Stimulated activated naive CD8-positive, alpha-beta T cell treated with anti-CD3 and anti-CD28 coated beads, Interleukin-15, Interleukin-2, amounts not matched to agents 100 ng/mL and 50 ng/mL, for 24 hours (primary cell): ENCODE results near the gene TARDBP.
"Not testable (repeated sequence)": the region's sequence is repeated elsewhere in the genome, so short reads cannot be mapped to it uniquely, and the experiment has no call there.

Experiments
- H3K27ac Mint-ChIP-seq: one replicate; pipeline ENCODE4 v1.8.0; 2021; ENCODE audit warnings: mild to moderate bottlenecking, mixed read lengths
- H3K27me3 Mint-ChIP-seq: one replicate; pipeline ENCODE4 v1.8.0; 2021; ENCODE audit warnings: mixed read lengths
- H3K36me3 Mint-ChIP-seq: one replicate; pipeline ENCODE4 v1.8.0; 2021; ENCODE audit warnings: low read depth, mixed read lengths
- H3K4me1 Mint-ChIP-seq: one replicate; pipeline ENCODE4 v1.8.0; 2021; ENCODE audit warnings: low read depth, mixed read lengths
- H3K4me3 Mint-ChIP-seq: one replicate; pipeline ENCODE4 v1.8.0; 2021; ENCODE audit warnings: mild to moderate bottlenecking, mixed read lengths
- H3K9me3 Mint-ChIP-seq: one replicate; pipeline ENCODE4 v1.8.0; 2021; ENCODE audit warnings: mixed read lengths

The TARDBP gene

GRCh38 chr1:11026052-11026451 is 13.6 kb downstream of the TARDBP start:
- H3K9me3 Mint-ChIP-seq, result no peaks in the 10 kb centered on the region
- H3K36me3 Mint-ChIP-seq, result peaks cover 63% of the 10 kb centered on the region
- H3K4me3 Mint-ChIP-seq, result no peak overlapping the region
- H3K27me3 Mint-ChIP-seq, result no peaks in the 10 kb centered on the region
- H3K27ac Mint-ChIP-seq, result peak overlapping the region; percentile 2
- H3K4me1 Mint-ChIP-seq, result peaks cover 17% of the 10 kb centered on the region

- H3K4me3 Mint-ChIP-seq, result no peak overlapping the region
- no peak overlapping the region for H3K27ac Mint-ChIP-seq
- H3K27me3 Mint-ChIP-seq, result no peaks in the 10 kb centered on the region
- H3K9me3 Mint-ChIP-seq, result no peaks in the 10 kb centered on the region
- H3K36me3 Mint-ChIP-seq, result peaks cover 55% of the 10 kb centered on the region
- peaks cover 16% of the 10 kb centered on the region for H3K4me1 Mint-ChIP-seq
These were observed 14.4 kb downstream of the TARDBP start for GRCh38 chr1:11026903-11027302.

DNA sequence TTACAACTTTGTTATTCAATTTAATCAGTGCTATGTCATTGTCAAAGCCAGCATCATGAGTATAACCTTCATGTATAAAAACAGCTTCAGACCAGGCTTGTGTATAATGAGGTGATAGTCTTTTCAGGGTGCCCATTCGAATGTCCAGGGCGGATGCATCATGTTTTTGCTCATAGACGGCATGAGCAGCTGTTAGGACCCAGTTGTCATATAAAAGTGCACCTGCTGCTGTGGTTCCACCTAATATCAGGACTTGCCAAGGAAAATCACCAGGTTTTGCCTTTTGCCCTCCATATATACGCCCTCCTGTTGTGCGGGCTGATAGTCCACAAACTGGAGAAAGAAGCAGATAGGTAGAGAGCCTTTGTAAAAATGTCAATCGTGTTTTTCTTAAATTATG is 14.9 kb downstream of the TARDBP start:
- peaks cover 12% of the 10 kb centered on the region for H3K4me1 Mint-ChIP-seq

GRCh38 chr1:11028018-11028417 is 15.6 kb downstream of the TARDBP start:
- H3K4me3 Mint-ChIP-seq, result no peak overlapping the region
- no peaks in the 10 kb centered on the region for H3K9me3 Mint-ChIP-seq
- H3K36me3 Mint-ChIP-seq, result peaks cover 43% of the 10 kb centered on the region
- peaks cover 11% of the 10 kb centered on the region for H3K4me1 Mint-ChIP-seq
- H3K27me3 Mint-ChIP-seq, result no peaks in the 10 kb centered on the region
- H3K27ac Mint-ChIP-seq, result no peak overlapping the region

More for the DNA sequence above, 14.9 kb downstream of the TARDBP start:
- no peaks in the 10 kb centered on the region for H3K9me3 Mint-ChIP-seq
- H3K36me3 Mint-ChIP-seq, result peaks cover 50% of the 10 kb centered on the region
- H3K4me3 Mint-ChIP-seq, result no peak overlapping the region
- H3K27me3 Mint-ChIP-seq, result no peaks in the 10 kb centered on the region
- no peak overlapping the region for H3K27ac Mint-ChIP-seq

GRCh38 chr1:11030865-11031264 is 18.4 kb downstream of the TARDBP start:
- Mint-ChIP-seq H3K36me3 (peaks cover 17% of the 10 kb centered on the region), H3K4me3 (no peak overlapping the region), H3K4me1 (no peaks in the 10 kb centered on the region), H3K9me3 (no peaks in the 10 kb centered on the region), H3K27me3 (no peaks in the 10 kb centered on the region), H3K27ac (no peak overlapping the region)

GRCh38 chr1:11031624-11032262 is 19.3 kb downstream of the TARDBP start:
- Mint-ChIP-seq H3K27ac (no peak overlapping the region), H3K9me3 (no peaks in the 10 kb centered on the region), H3K27me3 (no peaks in the 10 kb centered on the region), H3K4me3 (no peak overlapping the region), H3K4me1 (no peaks in the 10 kb centered on the region), H3K36me3 (peaks cover 9% of the 10 kb centered on the region)

- H3K4me1 Mint-ChIP-seq, H3K27ac Mint-ChIP-seq, H3K27me3 Mint-ChIP-seq, H3K4me3 Mint-ChIP-seq, H3K36me3 Mint-ChIP-seq, H3K9me3 Mint-ChIP-seq: not testable (repeated sequence)
These were observed 24.7 kb downstream of the TARDBP start for GRCh38 chr1:11037019-11037739.

- Mint-ChIP-seq H3K27me3 (no peaks in the 10 kb centered on the region), H3K27ac (no peak overlapping the region), H3K4me3 (no peak overlapping the region), H3K36me3 (no peaks in the 10 kb centered on the region), H3K4me1 (peaks cover 8% of the 10 kb centered on the region), H3K9me3 (no peaks in the 10 kb centered on the region)
These were observed 25.3 kb downstream of the TARDBP start for GRCh38 chr1:11037740-11038182.

DNA sequence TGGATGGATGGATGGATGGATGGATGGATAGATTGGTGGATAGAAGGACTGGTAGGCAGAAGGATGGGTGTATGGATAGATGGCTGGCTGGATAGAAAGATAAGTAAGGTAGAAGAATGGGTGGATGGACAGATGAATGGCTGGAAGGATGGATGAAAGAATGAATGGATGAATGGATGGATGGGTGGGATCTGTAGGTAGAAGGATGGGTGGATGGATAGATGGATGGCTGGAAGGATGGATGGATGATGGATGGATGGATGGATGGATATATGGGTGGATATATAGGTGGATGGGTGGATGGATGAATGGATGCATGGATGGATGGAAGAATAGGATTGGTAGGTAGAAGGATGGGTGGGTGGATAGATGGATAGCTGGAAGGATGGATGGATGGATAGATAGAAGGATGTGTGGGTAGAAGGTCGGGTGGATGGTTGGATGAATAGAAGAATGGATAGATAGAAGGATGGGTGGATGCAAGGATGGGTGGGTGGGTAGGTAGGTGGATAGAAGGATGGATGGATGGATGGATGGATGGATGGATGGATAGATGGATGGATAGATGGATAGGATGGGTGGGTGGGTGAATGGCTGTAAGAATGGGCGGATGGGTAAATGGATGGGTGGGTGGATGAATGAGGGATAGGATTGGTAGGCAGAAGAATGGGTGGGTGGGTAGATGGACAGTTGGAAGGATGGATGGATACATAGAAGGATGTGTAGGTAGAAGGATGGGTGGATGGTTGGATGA is 27.1 kb downstream of the TARDBP start:
- Mint-ChIP-seq H3K27ac (no peak overlapping the region), H3K4me1 (peaks cover 8% of the 10 kb centered on the region), H3K27me3 (no peaks in the 10 kb centered on the region), H3K36me3 (no peaks in the 10 kb centered on the region), H3K9me3 (no peaks in the 10 kb centered on the region), H3K4me3 (no peak overlapping the region)

- H3K4me1 Mint-ChIP-seq, H3K9me3 Mint-ChIP-seq, H3K36me3 Mint-ChIP-seq, H3K4me3 Mint-ChIP-seq, H3K27ac Mint-ChIP-seq, H3K27me3 Mint-ChIP-seq: not testable (repeated sequence)
These were observed 27.6 kb downstream of the TARDBP start for GRCh38 chr1:11040105-11040429.

- Mint-ChIP-seq H3K4me3 (no peak overlapping the region), H3K4me1 (peaks cover 8% of the 10 kb centered on the region), H3K27me3 (no peaks in the 10 kb centered on the region), H3K36me3 (no peaks in the 10 kb centered on the region), H3K27ac (no peak overlapping the region), H3K9me3 (no peaks in the 10 kb centered on the region)
These were observed 28.6 kb downstream of the TARDBP start for GRCh38 chr1:11041048-11041447.

DNA sequence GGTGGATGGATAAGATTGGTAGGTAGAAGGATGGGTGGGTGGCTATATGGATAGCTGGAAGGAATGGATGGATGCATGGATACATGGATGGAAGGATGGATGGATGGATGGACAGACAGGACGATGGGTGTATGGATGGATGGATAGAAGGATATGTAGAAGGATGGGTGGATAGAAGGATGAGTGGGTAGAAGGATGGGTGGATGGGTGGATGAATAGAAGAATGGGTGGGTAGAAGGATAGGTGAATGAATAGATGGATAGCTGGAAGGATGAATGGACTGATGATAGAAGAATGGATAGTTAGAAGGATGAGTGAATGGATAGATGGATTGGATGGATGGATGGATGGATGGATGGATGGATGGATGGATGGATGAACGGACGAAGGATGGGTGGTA is 29.6 kb downstream of the TARDBP start:
- H3K4me3 Mint-ChIP-seq, result no peak overlapping the region
- no peaks in the 10 kb centered on the region for H3K27me3 Mint-ChIP-seq
- H3K9me3 Mint-ChIP-seq, result no peaks in the 10 kb centered on the region
- no peak overlapping the region for H3K27ac Mint-ChIP-seq
- peaks cover 8% of the 10 kb centered on the region for H3K4me1 Mint-ChIP-seq
- no peaks in the 10 kb centered on the region for H3K36me3 Mint-ChIP-seq

DNA sequence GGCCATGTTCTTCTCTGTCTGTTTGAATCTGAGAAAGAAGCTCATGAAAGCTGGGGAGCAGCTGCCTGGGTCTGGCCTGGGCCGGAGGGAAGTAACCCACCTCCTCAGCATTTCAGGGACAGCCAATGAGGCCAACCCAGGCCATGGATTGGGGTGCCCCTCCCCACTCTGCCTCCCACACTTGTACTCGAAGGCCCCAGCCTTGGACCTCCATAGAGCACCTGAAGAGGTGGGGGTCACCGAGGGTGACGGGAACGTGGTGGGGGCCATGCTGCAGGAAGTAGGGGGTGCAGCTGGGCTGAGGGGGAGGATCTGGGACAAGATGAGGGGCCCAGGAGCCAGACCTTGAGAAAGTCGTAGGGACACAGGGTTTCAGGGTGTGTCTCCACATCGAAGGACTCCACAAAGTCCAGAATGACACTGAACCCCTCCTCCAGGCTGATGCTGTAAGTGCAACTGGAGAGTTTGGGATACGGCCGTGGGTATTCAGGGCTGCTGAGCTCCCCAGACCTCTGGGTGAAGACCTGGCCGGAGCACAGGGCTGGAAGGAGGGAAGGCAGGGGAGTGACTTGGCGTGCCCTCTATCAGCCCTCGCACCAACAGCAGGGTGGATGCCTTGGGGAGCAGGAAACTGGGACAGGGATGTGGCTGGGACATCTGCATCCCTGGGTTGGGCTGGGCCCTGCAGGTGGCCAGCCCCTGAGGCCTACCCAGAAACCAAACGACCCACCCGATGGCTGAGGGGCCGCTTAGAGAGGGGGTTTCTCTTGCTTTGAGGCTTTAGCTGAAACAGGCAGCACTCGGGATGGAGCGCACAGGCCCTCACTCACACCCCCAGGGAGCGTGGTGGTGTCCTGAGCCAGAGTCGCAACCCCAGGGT is 30.8 kb downstream of the TARDBP start:
- Mint-ChIP-seq H3K36me3 (no peaks in the 10 kb centered on the region), H3K4me3 (no peak overlapping the region), H3K27ac (no peak overlapping the region), H3K4me1 (no peaks in the 10 kb centered on the region), H3K27me3 (no peaks in the 10 kb centered on the region), H3K9me3 (no peaks in the 10 kb centered on the region)

- Mint-ChIP-seq H3K4me1 (no peaks in the 10 kb centered on the region), H3K27ac (no peak overlapping the region), H3K27me3 (no peaks in the 10 kb centered on the region), H3K36me3 (no peaks in the 10 kb centered on the region), H3K9me3 (no peaks in the 10 kb centered on the region), H3K4me3 (no peak overlapping the region)
These were observed 31.8 kb downstream of the TARDBP start for GRCh38 chr1:11044086-11044848.
